ENCODE results near the gene ZNF827.

GRCh38 chr4:145878501-145879435 is 59.9 kb downstream of the ZNF827 start:
- no peak for TF ChIP-seq CREB1 (IDR thresholded peaks at IDR 0.05; ENCODE audit: low read depth)
- TF ChIP-seq MAX (IDR thresholded peaks at IDR 0.05), result no peak
- no peak for TF ChIP-seq TAF1 (IDR thresholded peaks at IDR 0.05; ENCODE audit: low read depth)
- TF ChIP-seq CEBPB (IDR thresholded peaks at IDR 0.05), result no peak
- no peak for TF ChIP-seq TCF12 (IDR thresholded peaks at IDR 0.05; ENCODE audit: low read depth)
- no peak for TF ChIP-seq EP300 (IDR thresholded peaks at IDR 0.05; ENCODE audit: borderline replicate concordance)
- TF ChIP-seq TEAD4 (IDR thresholded peaks at IDR 0.05), result no peak
- TF ChIP-seq YY1 (IDR thresholded peaks at IDR 0.05; ENCODE audit: low read depth), result no peak
